ENCODE results near the gene ARHGEF28.

Gene ARHGEF28

GRCh38 chr5:73666891-73667290, 40.9 kb downstream of the ARHGEF28 start:
- peaks cover under 1 to 3% of the 10 kb centered on the region in 2 experiments for H3K4me1 ChIP-seq (ENCODE audit: control insufficient read depth in 1 of 2, insufficient read depth in 1 of 2, low read depth in 1 of 2, low read length in 1 of 2)
- TF ChIP-seq CTCF (IDR thresholded peaks at IDR 0.05): no peak
- no peaks in the 10 kb centered on the region for H3K36me3 ChIP-seq
- no peaks in the 10 kb centered on the region for H3K9me3 ChIP-seq
- no peak overlapping the region for H3K4me3 ChIP-seq (ENCODE audit: low read depth in 1 of 2, low read length in 1 of 2)
- no peaks in the 10 kb centered on the region for H3K27me3 ChIP-seq
- H3K27ac ChIP-seq: no peak overlapping the region

GRCh38 chr5:73668017-73668416, 42.0 kb downstream of the ARHGEF28 start:
- no peak for TF ChIP-seq CTCF (IDR thresholded peaks at IDR 0.05)
- no peak overlapping the region for H3K27ac ChIP-seq
- no peaks in the 10 kb centered on the region for H3K36me3 ChIP-seq

GRCh38 chr5:73668486-73669111, 42.6 kb downstream of the ARHGEF28 start:
- no peaks in the 10 kb centered on the region for H3K36me3 ChIP-seq
- H3K4me1 ChIP-seq (ENCODE audit: control insufficient read depth in 1 of 2, insufficient read depth in 1 of 2, low read depth in 1 of 2, low read length in 1 of 2): no peaks in the 10 kb centered on the region
- no peak overlapping the region for H3K27ac ChIP-seq
- TF ChIP-seq CTCF (IDR thresholded peaks at IDR 0.05): no peak
- H3K9me3 ChIP-seq: no peaks in the 10 kb centered on the region
- H3K4me3 ChIP-seq (ENCODE audit: low read depth in 1 of 2, low read length in 1 of 2): no peak overlapping the region
- no peaks in the 10 kb centered on the region for H3K27me3 ChIP-seq

More at GRCh38 chr5:73668017-73668416, 42.0 kb downstream of the ARHGEF28 start:
- Histone ChIP-seq H3K9me3 (no peaks in the 10 kb centered on the region), H3K27me3 (no peaks in the 10 kb centered on the region), H3K4me1 (ENCODE audit: control insufficient read depth in 1 of 2, insufficient read depth in 1 of 2, low read depth in 1 of 2, low read length in 1 of 2) (no peaks in the 10 kb centered on the region), H3K4me3 (ENCODE audit: low read depth in 1 of 2, low read length in 1 of 2) (no peak overlapping the region)

GRCh38 chr5:73670731-73671130, 44.7 kb downstream of the ARHGEF28 start:
- Histone ChIP-seq H3K27ac (no peak overlapping the region), H3K9me3 (no peaks in the 10 kb centered on the region), H3K36me3 (no peaks in the 10 kb centered on the region), H3K4me1 (ENCODE audit: control insufficient read depth in 1 of 2, insufficient read depth in 1 of 2, low read depth in 1 of 2, low read length in 1 of 2) (no peaks in the 10 kb centered on the region), H3K27me3 (no peaks in the 10 kb centered on the region), H3K4me3 (ENCODE audit: low read depth in 1 of 2, low read length in 1 of 2) (no peak overlapping the region)
- no peak for TF ChIP-seq CTCF (IDR thresholded peaks at IDR 0.05)

GRCh38 chr5:73672132-73672531, 46.1 kb downstream of the ARHGEF28 start:
- no peak for TF ChIP-seq CTCF (IDR thresholded peaks at IDR 0.05)
- no peak overlapping the region for H3K4me3 ChIP-seq (ENCODE audit: low read depth in 1 of 2, low read length in 1 of 2)
- no peaks in the 10 kb centered on the region for H3K4me1 ChIP-seq (ENCODE audit: control insufficient read depth in 1 of 2, insufficient read depth in 1 of 2, low read depth in 1 of 2, low read length in 1 of 2)
- H3K27ac ChIP-seq: no peak overlapping the region
- no peaks in the 10 kb centered on the region for H3K9me3 ChIP-seq
- no peaks in the 10 kb centered on the region for H3K27me3 ChIP-seq
- no peaks in the 10 kb centered on the region for H3K36me3 ChIP-seq
